ENCODE measurements around the gene VWF.

The VWF gene

GRCh38 chr12:6099316-6099715 lies 25.2 kb downstream of the VWF start:
- no peak for DNase-seq

GRCh38 chr12:6097411-6097810 lies 27.1 kb downstream of the VWF start:
- DNase-seq, result peak; percentile 37

DNA sequence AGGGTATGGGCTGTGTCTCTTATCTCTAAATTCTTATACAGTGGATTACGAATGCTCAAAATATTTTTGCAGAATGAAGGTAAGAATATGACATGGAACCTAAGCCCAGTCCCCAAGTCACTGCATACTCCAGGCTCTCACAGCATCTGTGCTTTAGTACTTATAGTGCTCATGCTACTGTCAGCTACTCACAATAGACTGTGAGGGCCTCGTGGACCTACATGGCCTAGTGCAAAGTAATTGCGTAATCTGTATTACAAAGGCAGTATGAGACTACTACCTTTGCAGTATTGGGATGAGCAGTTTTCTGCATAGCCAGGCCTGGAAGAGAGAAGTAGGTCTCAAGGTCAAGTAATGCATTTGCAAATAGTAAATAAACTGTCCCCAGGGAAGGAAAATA lies 27.9 kb downstream of the VWF start:
- DNase-seq, result no peak

DNA sequence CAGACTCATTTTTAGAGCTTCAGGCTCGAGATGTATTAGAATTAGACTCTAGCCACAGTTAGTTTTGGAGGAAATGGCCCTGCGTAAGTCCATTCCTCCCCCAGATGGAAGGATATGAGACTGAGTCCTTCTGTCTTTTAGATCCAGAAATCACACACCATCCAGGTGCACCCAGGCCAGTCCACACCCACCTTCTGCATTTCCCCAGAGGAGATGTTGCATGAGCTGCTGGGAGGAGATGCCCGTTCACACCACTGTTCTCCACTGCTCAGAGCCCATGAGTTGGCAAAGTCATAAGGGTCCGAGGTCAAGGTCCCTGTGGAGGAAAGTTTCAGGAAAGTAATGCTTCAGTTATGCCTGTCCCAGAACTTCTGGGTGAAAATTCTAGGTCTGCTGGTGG lies 29.2 kb downstream of the VWF start:
- no peak for DNase-seq

GRCh38 chr12:6093764-6094163 lies 30.7 kb downstream of the VWF start:
- DNase-seq, result no peak

- DNase-seq, result no peak
Observed at GRCh38 chr12:6092784-6093722, 31.4 kb downstream of the VWF start.

DNA sequence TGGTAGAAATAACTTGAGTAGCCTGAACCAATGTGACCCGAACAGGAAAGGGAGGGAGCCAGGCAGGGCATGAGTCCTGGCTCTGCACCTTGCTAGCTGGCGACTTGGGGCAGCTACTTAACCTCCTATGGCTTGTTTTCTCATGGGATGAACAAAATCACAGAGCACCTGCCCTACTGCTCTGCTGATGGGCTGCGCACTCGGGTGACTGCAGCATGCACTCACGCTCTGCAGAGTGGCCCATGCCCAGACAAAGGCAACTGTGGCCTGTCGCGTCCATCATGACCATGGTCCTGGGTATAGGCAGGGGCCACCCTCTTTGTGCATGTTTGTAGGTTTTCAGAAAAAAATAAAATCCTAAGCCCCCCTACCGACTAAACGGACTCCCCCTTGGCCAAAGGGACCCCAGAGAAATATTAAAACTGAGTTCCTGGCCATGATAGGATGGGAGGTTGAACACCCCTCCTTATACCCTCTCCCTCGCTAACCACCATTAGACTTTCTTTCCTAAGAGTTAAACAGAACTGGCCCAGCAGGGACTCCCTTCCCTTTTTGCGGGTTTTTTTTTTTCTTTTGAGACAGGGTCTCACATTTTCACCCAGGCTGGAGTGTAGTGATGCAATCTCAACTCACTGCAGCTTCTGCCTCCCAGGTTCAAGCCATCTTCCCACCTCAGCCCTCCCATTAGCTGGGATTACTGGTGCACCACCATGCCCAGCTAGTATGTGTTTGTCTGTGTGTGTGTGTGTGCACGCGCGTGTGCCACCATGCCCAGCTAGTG lies 32.5 kb downstream of the VWF start:
- peak; percentile 39 for DNase-seq

- no peak for DNase-seq
Observed at GRCh38 chr12:6090803-6091202, 33.7 kb downstream of the VWF start.

DNA sequence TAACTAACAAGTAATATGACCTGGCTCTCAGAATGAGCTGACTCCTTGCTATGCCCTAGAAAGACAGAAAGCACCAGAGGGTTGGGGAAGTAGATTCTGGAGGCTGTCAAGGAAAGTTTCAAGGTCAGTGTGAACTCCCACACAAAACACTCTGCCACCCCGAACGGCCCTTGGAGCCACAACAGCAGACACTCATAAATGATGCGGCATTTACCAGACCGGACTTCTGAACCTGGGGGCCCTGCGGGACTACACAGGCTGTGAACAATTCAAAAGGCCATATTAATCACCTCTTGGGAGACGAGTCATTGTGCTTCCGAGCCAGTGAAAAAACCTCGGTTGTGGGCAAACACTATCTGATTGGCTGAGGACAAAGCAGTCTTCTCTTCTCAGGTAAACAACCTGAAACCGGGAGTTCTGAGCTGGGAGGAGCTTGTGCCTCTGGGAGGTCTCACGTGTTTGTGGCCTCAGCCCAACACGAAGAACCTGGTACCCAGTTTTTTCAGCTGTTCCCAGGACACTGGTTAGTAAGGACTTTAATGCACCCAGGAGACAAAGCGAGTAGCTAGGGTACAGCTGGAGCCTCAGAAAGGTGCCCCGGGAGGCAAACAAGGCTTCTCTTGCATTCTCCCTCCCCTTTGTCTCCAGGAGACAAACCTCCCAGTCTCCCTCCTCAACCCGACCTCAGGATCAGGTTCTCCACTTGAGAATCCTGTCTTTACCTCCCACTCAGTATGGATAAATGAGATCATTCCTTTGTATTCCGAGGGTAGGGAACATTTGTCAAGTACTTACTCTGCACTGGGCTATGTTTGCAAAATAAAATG lies 35.3 kb downstream of the VWF start:
- DNase-seq, result no peak

DNA sequence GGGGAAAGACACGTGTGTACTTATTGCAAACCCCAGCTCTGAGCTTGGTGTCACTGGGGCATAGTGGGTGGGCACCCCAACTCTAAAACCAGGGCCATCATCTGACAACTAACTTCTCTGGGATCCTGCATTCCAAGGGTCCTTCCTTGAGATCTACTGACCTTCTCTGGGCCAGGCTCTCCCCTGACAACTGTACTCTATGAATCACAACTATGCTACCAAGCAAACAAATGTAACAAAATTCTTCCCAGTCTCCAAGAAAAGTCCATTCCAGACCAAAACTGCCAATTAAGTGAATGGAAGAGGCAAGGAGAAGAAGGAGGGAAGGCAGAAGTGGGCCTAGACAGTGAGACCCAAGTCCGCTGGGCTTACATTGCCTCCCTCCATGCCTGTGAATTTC lies 38.2 kb downstream of the VWF start:
- DNase-seq, result no peak

GRCh38 chr12:6085841-6086240 lies 38.6 kb downstream of the VWF start:
- DNase-seq, result no peak

DNA sequence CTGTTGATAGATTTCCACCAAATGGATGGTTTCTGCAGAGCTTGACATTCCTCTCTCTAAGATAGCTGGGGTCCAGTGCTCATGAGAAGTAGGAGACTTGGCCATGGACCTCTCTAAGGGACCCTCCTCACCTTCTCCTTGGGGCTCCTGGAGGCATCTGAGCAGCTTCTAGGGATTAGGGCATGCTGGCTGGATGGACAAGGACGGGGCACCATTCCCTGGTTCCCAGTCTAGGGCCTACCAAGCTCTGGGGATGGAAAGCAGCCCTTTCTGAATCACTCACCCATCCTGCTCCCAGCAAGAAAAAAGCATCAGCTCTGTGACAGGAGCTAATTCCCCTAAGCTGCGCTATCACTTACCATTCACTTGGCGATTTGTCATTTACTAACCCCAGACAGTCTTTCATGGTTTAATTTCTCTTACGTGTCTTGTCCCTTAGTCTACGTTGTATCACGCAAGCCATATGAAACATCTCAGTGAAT lies 39.5 kb downstream of the VWF start:
- DNase-seq, result no peak

GRCh38 chr12:6084261-6084968 lies 40.1 kb downstream of the VWF start:
- DNase-seq, result no peak

GRCh38 chr12:6083601-6084000 lies 40.9 kb downstream of the VWF start:
- no peak for DNase-seq

GRCh38 chr12:6082613-6083012 lies 41.9 kb downstream of the VWF start:
- no peak for DNase-seq

GRCh38 chr12:6080149-6081045 lies 44.1 kb downstream of the VWF start:
- no peak for DNase-seq

DNA sequence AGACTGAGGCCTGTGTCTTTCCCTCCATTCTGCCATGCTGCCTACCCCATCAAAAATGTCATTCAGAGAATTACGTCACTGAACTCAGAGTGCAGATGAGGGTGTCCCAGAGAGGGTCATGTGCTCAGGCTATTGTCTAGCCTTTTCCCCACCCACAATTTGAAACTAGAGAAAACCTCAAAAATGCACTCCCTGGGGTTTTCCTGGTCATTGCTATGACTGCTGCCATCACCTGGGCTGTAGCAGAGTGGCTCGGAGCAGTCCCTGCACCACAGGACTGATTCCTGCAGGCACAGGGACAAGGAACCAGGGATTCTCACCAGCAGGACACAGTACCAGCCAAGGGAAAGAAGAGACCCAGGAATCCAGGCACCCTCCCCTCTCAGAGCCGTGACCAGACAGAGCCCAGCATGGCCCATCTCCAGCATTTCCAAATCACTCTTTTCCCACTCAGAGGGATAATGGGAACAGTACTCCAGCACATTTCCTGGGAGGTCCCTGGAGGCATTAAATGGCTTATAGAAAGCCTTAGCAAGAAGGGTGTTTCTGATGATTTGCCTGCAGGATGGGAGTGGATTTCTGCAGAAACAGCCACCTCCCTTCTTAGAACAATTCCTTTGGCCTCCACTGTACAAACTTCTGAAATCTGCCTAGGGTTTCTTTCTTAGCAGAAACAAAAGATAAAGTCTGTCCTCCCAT lies 45.9 kb downstream of the VWF start:
- DNase-seq, result no peak

- no peak for DNase-seq
Observed at GRCh38 chr12:6077692-6078083, 46.8 kb downstream of the VWF start.

DNA sequence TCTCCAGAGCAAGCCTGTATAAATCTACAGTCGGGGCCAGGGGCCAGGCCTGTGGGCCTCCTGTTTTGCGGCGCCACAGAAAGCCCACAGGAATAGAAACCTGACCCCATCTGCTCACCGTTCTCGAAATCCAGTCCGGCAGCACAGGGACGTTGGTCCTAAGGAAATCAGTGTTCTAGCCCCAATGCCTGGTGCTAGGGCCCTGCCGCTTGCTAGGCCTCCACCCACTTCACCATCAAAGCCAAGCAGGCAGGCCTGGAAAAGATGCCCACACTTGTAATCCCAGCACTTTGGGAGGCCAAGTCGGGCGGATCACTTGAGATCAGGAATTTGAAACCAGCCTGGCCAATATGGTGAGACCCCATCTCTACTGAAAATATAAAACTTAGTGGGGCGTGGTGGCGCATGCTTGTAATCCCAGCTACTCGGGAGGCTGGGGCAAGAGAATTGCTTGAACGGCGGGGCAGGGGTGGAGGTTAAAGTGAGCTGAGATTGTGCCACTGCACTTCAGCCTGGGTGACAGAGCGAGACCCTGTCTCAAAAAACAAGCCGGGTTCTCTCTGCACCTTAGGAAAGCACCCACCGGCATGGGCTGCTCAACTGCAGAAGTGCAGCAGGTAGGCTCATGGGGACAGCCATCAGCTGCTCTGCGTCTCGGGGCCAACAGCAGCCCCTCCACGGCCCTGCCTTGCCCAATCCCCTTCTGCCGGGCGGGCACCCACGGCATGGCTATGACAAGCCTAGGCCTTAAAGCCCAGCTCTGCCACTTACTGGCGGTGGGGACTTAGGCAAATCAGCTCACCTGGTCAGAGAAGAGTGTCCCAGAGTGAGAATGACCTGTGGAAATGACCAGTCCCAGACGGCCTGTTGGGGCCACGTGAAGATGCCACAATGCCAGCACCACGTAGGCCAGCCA lies 47.4 kb downstream of the VWF start:
- no peak for DNase-seq

DNA sequence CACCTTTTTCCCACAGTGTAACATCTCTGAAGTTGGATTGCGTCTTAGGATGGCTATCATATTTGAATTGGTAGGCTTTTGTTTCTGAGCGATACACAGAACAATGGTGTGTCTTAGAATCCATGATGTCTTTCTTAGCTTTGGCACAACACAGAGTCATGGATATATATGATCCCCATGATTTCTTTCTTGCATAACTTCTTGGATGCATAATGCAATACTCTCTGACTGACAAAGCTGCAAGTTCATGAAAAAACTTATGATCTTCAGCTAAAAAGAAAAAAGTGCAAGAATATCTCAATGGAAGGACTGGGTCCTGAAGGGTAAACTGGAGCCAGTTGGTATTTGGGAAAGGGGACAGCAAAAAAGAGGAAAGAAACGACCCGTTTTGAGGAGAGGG lies 48.1 kb downstream of the VWF start:
- no peak for DNase-seq
